ACC112 (cell line): ENCODE measurements around the gene PDZD7.

Source experiments
- H2AFZ ChIP-seq: fragments of 200-600 bp; sonication (generic); one replicate; pipeline ENCODE4 v1.6.0; 2017; ENCODE audit warnings: antibody characterized with exemption, low read length; ENCODE audit not compliant: unreplicated experiment
- H3K27ac ChIP-seq: fragments of 200-600 bp; sonication (generic); 2 replicates; pipeline ENCODE4 v1.5.1; 2014; ENCODE audit warnings: low read depth, mild to moderate bottlenecking, antibody characterized with exemption, low read length, moderate library complexity
- H3K27me3 ChIP-seq: fragments of 200-600 bp; sonication (generic); 2 replicates; pipeline ENCODE4 v1.6.1; 2014; ENCODE audit warnings: mild to moderate bottlenecking, antibody characterized with exemption, low read length, moderate library complexity, mixed read lengths; ENCODE audit not compliant: insufficient read depth
- H3K36me3 ChIP-seq: fragments of 200-600 bp; sonication (generic); 2 replicates; pipeline ENCODE4 v1.6.1; 2016; ENCODE audit warnings: mild to moderate bottlenecking, antibody characterized with exemption, low read length, moderate library complexity, mixed read lengths; ENCODE audit not compliant: insufficient read depth
- H3K4me1 ChIP-seq: fragments of 200-600 bp; sonication (generic); one replicate; pipeline ENCODE4 v1.6.1; 2016; ENCODE audit warnings: low read length, mixed read lengths; ENCODE audit not compliant: insufficient read depth, unreplicated experiment, control insufficient read depth
- H3K4me3 ChIP-seq: fragments of 200-600 bp; sonication (generic); 2 replicates; pipeline ENCODE4 v1.5.1; 2014; ENCODE audit warnings: mild to moderate bottlenecking, low read depth, low read length
- H3K79me2 ChIP-seq: fragments of 200-600 bp; sonication (generic); one replicate; pipeline ENCODE4 v1.6.0; 2016; ENCODE audit warnings: low read length; ENCODE audit not compliant: control insufficient read depth, unreplicated experiment, insufficient read depth

The PDZD7 gene

GRCh38 chr10:101031128-101031795 lies at the start of gene PDZD7, which contains the start of gene SFXN3:
Gene PDZD7, minus strand, starts transcription at chr10:101031129. Its CDS starts 910 bp downstream, at chr10:101030219.
Gene SFXN3, plus strand, starts transcription at chr10:101031234. Its CDS starts 3,461 bp downstream, at chr10:101034695.
- H3K36me3 ChIP-seq: peaks cover 4% of the 10 kb centered on the region; the same call in 1 of the 2 replicates
- peak within 1 kb of the TSS; percentile 82 for H2AFZ ChIP-seq
- peak within 1 kb of the TSS; percentile 99 for H3K4me3 ChIP-seq
- peak within 1 kb of the TSS; percentile 98 for H3K27ac ChIP-seq
- H3K27me3 ChIP-seq: no peaks in the 10 kb centered on the region
- H3K4me1 ChIP-seq: peaks cover 12% of the 10 kb centered on the region
- peaks cover 25% of the 10 kb centered on the region for H3K79me2 ChIP-seq

- Histone ChIP-seq H3K27ac (no peak overlapping the region), H3K27me3 (peaks cover 79% of the 10 kb centered on the region), H3K4me3 (no peak overlapping the region), H3K79me2 (no peaks in the 10 kb centered on the region), H3K4me1 (no peaks in the 10 kb centered on the region), H3K36me3 (no peaks in the 10 kb centered on the region), H2AFZ (no peak overlapping the region)
These were observed 48.9 kb upstream of the PDZD7 start for GRCh38 chr10:101079874-101080273.

DNA sequence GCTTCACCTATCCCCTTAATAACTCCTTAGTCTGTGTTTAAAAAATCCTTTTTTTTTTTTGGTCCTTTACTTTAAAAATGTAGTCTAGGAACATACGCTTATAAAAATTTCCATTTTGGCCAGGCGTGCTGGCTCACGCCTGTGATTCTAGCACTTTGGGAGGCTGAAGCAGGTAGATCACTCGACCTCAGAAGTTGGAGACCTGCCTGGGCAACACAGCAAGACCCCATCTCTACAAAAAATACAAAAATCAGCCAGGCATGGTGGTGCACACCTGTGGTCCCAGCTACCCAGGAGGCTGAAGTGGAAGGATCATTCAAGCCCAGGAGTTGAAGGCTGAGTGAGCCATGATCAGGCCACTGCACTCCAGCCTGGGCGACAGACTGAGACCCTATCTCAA lies 45.7 kb upstream of the PDZD7 start:
- Histone ChIP-seq H2AFZ (no peak overlapping the region), H3K4me1 (peaks cover 2% of the 10 kb centered on the region), H3K4me3 (no peak overlapping the region), H3K36me3 (no peaks in the 10 kb centered on the region), H3K27me3 (peaks cover 74% of the 10 kb centered on the region), H3K27ac (no peak overlapping the region), H3K79me2 (no peaks in the 10 kb centered on the region)

DNA sequence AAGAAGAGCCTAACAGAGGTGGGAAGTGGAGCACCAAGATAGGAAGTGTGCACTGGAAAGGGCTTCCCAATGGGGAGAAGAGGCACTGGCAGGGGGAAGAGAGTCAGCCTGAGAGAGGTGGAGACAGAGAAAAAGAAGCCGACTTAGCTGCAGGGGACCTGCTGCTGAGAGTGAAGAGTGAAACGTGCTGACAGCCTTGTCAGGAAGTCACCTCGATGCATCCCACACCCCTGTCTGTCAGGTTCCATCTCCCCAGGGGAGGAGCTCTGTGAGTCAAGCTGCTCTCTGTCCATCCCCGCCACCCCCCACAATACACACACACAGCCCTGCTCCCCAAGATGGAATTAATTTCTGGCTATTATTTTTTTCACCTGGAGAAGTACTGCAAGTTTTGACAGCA lies 44.8 kb upstream of the PDZD7 start:
- Histone ChIP-seq H3K4me3 (no peak overlapping the region), H2AFZ (no peak overlapping the region), H3K36me3 (no peaks in the 10 kb centered on the region)

GRCh38 chr10:101073631-101074030 lies 42.7 kb upstream of the PDZD7 start:
- Histone ChIP-seq H3K4me1 (peaks cover 9% of the 10 kb centered on the region), H3K27me3 (peaks cover 50% of the 10 kb centered on the region), H3K27ac (no peak overlapping the region), H2AFZ (no peak overlapping the region), H3K4me3 (no peak overlapping the region), H3K36me3 (no peaks in the 10 kb centered on the region), H3K79me2 (no peaks in the 10 kb centered on the region)

More for the DNA sequence above, 44.8 kb upstream of the PDZD7 start:
- Histone ChIP-seq H3K79me2 (no peaks in the 10 kb centered on the region), H3K27ac (no peak overlapping the region), H3K4me1 (peaks cover 9% of the 10 kb centered on the region), H3K27me3 (peaks cover 67% of the 10 kb centered on the region)

DNA sequence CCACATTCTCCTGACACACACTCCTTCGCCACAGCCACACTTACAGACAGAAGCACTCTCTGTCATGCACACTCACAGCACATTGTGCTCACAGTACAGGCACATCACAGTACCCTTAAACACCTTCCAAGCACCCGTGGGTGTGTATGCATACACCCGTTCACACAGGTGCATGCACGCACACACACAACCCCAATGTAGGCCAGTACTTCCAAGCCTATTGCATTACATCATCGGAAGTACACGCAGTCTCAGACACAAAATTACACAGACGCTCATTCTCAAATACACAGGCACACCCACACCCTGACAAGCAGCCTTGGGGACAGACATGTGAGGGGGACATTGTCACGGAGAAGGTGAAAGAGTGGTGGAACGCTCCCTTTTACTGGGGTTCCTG lies 42.0 kb upstream of the PDZD7 start:
- Histone ChIP-seq H3K36me3 (no peaks in the 10 kb centered on the region), H3K4me3 (no peak overlapping the region), H3K4me1 (peaks cover 9% of the 10 kb centered on the region), H3K27ac (no peak overlapping the region), H3K27me3 (peaks cover 45% of the 10 kb centered on the region), H3K79me2 (no peaks in the 10 kb centered on the region), H2AFZ (no peak overlapping the region)

DNA sequence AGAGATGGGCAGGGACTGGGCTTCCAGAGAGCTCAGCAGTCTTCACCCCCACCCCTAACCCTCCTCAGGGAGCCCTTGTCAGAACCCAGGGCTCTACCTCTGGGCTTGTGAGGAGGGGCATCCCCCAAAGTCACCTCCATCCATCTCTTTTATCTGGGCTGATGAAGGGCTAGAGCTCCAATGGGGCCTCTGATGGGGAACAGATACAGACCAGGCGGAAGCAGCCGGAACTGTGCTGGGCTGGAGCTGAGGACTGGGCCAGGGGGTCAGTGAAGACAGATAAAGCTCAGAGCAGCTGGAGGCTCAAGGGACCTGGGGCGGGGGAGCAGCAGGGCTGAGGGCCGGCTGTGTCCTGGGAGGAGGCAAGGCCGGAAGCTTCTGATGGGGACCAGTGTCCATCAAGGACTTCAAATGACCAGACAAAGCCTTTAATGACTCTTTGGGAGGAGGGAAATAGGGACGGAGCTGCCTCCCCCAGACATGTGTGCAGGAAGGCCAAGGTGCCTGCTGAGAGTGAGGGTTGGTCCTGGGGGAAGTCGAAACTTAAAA lies 41.0 kb upstream of the PDZD7 start:
- Histone ChIP-seq H2AFZ (no peak overlapping the region), H3K79me2 (no peaks in the 10 kb centered on the region), H3K4me1 (peaks cover 9% of the 10 kb centered on the region), H3K27me3 (peaks cover 40% of the 10 kb centered on the region), H3K27ac (no peak overlapping the region), H3K36me3 (no peaks in the 10 kb centered on the region), H3K4me3 (no peak overlapping the region)

DNA sequence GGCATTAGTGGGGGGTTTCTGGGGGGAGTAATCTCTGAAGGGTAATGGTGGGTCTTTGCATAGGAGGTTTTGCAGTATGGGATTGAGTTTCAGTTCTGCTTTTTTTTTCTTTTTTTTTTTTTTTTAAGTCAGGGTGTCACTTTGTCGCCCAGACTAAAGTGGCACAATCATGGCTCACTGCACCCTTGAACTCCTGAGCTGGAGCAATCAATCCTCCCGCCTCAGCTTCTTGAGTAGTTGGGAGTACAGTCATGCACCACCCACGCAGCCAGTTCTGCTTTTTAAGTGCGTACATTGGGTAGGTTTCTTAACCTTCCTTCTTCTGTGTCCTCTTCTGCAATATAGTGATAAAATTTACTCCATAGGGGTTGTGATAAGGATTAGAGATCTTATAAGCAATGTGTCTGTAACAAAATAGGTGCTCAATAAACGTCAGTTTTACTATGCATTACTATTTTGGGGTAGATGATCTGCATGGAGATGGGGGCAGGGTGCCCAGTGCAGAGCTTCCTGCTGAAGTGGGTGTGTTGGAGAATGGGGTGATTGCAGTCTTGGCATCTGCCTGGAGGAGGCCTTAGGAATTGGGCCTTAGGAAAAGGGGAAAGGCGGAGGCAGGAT lies 40.4 kb upstream of the PDZD7 start:
- Histone ChIP-seq H3K36me3 (no peaks in the 10 kb centered on the region), H3K79me2 (no peaks in the 10 kb centered on the region), H3K27me3 (peaks cover 35% of the 10 kb centered on the region), H3K4me1 (peaks cover 9% of the 10 kb centered on the region), H2AFZ (no peak overlapping the region), H3K27ac (no peak overlapping the region), H3K4me3 (no peak overlapping the region)

GRCh38 chr10:101070098-101070497 lies 39.2 kb upstream of the PDZD7 start:
- peaks cover 22% of the 10 kb centered on the region for H3K27me3 ChIP-seq
- H3K27ac ChIP-seq: no peak overlapping the region
- H3K36me3 ChIP-seq: no peaks in the 10 kb centered on the region
- peaks cover 18% of the 10 kb centered on the region for H3K4me1 ChIP-seq
- no peak overlapping the region for H3K4me3 ChIP-seq
- H2AFZ ChIP-seq: no peak overlapping the region
- no peaks in the 10 kb centered on the region for H3K79me2 ChIP-seq

DNA sequence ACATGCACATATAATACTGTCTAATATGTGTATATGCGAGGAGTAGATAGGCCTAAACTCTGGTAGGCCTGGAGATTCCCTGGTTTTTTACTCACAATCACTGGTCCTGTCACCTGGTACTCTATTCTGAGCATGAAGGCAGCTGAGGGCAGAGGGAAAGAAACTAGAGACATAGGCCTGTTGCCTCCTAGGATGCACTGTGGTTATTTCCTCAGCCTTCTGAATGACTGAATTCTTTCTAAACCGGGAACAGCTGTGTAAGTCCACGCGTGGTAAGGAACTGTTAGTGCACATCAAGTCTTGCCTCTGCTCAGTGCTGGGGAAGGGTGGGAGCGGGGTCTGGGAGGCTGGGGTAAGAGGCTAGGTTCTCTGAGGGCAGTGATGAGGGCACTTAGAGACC lies 38.5 kb upstream of the PDZD7 start:
- H3K79me2 ChIP-seq: no peaks in the 10 kb centered on the region
- no peak overlapping the region for H3K27ac ChIP-seq
- peaks cover 19% of the 10 kb centered on the region for H3K27me3 ChIP-seq
- H2AFZ ChIP-seq: no peak overlapping the region
- peaks cover 19% of the 10 kb centered on the region for H3K4me1 ChIP-seq
- H3K4me3 ChIP-seq: no peak overlapping the region
- no peaks in the 10 kb centered on the region for H3K36me3 ChIP-seq
